GM18519 (cell line): ENCODE measurements around the gene LRRIQ1.

ENCODE experiments used
- ATAC-seq: cut with Tn5 transposase; IDR thresholded peaks from one replicate; pipeline ENCODE4 v1.9.1; 2021; ENCODE audit warnings: mild to moderate bottlenecking, moderate library complexity; ENCODE audit not compliant: unreplicated experiment, low FRiP score

LRRIQ1 gene

GRCh38 chr12:85279449-85280164 is 243.5 kb downstream of the LRRIQ1 start:
- ATAC-seq, result no peak

GRCh38 chr12:85280165-85280983 is 244.2 kb downstream of the LRRIQ1 start, which contains the start of gene ALX1:
Gene ALX1, plus strand, starts transcription at chr12:85280220. Its CDS starts 42 bp downstream, at chr12:85280262.
- ATAC-seq, result peak; percentile 69

- ATAC-seq, result no peak
Observed at GRCh38 chr12:85280984-85281630, 245.0 kb downstream of the LRRIQ1 start.

GRCh38 chr12:85281636-85282312 is 245.6 kb downstream of the LRRIQ1 start:
- ATAC-seq, result no peak

GRCh38 chr12:85283560-85283959 is 247.4 kb downstream of the LRRIQ1 start:
- ATAC-seq, result no peak
